Measurements from ENCODE around the gene ACRV1.
"Not testable (repeated sequence)": the region's sequence is repeated elsewhere in the genome, so short reads cannot be mapped to it uniquely, and the experiment has no call there.

ACRV1 gene, protein sequence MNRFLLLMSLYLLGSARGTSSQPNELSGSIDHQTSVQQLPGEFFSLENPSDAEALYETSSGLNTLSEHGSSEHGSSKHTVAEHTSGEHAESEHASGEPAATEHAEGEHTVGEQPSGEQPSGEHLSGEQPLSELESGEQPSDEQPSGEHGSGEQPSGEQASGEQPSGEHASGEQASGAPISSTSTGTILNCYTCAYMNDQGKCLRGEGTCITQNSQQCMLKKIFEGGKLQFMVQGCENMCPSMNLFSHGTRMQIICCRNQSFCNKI

GRCh38 chr11:125680747-125681146, at the start of gene ACRV1:
ACRV1 (minus strand) TSS chr11:125680847; CDS start chr11:125680780, 67 bp downstream.
- no peak for DNase-seq

GRCh38 chr11:125728969-125729368, 48.3 kb upstream of the ACRV1 start:
- no peak for DNase-seq

DNA sequence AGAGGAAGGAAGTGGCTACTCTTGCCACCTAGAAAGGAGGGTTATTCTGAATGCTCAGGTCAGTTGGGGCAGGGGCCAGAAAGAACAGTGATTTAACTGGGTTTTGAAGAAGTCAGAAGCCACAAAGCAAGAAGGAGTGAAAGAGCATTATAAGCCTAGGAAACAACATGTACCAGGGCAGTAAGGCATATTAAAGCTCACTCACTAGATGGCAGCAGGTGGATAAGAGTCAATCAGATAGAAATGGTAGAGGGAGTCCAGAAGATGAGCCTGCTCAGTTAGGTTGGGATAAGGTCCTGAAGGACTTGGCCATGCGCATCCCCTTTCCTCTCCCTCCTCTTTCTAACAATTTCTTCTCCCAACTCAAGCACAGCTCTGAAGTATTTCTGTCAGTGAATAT, 43.5 kb upstream of the ACRV1 start:
- DNase-seq, result no peak

DNA sequence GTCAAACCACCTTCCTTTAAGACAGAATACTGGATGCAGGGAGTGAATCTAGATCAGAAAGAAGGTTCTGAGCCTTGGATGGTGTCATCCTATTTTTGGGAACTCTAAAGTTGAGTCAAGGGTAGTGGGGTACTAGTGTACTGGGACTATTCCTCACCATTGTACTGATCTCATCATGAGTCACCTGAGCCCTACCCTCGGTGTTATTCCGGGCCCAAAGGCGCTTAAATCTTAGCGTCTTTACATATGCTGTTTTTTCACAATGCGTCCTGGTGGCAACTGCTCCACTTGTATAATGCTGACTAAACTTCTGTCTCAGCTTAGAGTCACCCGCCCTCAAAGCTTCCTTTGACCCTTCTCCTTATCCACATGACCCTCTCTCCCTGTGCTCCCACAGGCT, 40.1 kb upstream of the ACRV1 start:
- DNase-seq, result no peak

GRCh38 chr11:125704686-125705085, 24.0 kb upstream of the ACRV1 start:
- not testable (repeated sequence) for DNase-seq

DNA sequence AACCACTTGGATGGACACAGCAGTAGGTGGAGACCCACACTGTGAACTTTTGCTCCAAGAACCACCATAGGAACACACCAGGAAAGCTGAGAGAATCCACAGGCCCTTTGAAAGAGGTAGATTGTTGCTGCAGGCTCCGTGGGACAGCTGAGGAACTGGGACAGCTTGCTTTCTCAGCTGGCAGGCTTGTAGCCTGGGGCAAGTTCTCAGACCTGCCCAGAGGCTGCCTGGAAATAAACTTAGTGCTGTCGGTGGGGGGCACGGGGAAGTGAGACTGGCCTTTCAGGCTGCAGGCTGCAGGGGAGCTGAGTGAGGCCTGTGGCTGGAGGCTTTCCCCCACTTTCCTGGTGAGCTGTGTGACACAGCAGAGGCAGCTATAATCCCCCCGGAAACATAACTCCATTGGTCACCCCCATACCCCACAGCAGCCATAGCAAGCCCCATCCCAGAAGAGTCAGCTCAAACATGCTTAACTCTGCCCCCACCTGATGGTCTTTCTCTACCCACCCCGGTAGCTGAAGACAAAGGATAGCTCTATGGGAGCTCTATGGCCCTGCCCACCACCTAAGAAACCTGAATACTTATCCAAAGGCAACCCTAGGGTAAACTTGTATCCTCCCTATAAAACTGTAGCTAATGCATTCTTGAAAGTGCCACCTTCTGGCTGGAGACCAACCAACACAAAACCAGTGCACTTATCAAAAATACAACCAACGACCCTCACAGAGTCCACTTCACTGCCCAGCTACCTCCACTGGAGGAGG, 21.4 kb upstream of the ACRV1 start:
- DNase-seq, result no peak

- DNase-seq, result no peak
Measured at GRCh38 chr11:125701018-125701610, 20.5 kb upstream of the ACRV1 start.

- DNase-seq, result no peak
Measured at GRCh38 chr11:125694951-125695350, 14.3 kb upstream of the ACRV1 start.

DNA sequence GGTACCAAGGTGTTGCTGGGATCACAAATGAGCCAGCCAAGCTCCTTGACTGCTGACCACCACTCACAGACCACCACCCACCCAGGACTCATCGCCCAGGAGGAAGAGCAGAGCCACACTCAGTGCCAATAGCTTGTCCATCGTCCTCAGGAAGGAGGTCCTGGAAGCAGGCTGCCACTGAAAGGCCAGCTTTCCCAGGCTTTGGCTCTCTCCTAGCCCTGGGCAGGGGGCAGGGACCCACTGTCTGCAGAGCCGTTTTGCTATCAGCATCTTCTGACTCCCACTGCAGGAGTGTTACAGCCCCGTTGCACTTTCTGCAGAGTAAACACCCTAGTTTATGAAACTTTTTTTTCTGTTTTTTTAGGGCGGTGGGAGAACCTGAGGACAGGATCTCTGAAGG, 12.2 kb upstream of the ACRV1 start:
- DNase-seq, result no peak

DNA sequence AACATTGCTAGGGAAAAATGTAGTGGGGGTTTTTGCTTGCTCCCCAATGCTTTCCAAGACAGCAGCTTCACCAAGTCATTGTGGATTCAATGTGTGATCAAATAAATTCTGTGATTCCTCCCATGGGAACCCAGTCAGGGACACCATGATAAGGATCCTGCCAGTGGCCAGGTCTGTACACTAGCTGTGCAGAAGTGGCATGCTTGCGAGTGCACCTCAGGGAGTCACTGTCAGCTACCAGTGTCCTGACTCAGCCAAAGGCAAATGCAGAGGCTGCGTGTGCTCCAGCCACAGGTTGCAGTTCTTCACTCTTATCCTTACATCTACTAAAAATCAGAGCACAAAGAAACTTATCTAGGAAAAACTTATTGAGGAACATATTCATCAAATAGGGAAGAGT, 9.4 kb upstream of the ACRV1 start:
- DNase-seq, result no peak

GRCh38 chr11:125689274-125689859, 8.7 kb upstream of the ACRV1 start:
- DNase-seq, result no peak

- no peak for DNase-seq
Measured at GRCh38 chr11:125688632-125689031, 8.0 kb upstream of the ACRV1 start.

- no peak for DNase-seq
Measured at GRCh38 chr11:125688066-125688465, 7.4 kb upstream of the ACRV1 start.

GRCh38 chr11:125685228-125685627, 4.6 kb upstream of the ACRV1 start:
- no peak for DNase-seq

- DNase-seq, result no peak
Measured at GRCh38 chr11:125679837-125680236, 810 bp downstream of the ACRV1 start.

DNA sequence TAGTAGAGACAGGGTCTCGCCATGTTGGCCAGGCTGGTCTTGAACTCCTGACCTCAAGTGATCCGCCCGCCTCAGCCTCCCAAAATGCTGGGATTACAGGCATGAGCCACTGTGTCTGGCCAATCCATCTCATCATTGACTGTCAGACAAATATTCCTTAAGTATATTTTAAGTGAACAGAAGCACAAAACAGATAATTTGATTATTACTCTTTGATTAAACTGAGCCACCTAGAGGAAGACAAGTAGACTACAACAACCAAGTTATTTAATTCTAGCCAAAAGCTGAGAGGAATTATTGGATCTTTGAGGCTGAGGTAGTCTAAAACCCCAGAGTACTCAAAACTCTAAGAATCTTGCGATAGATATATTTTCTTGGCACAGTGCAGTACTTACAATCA, 1.2 kb downstream of the ACRV1 start:
- no peak for DNase-seq

DNA sequence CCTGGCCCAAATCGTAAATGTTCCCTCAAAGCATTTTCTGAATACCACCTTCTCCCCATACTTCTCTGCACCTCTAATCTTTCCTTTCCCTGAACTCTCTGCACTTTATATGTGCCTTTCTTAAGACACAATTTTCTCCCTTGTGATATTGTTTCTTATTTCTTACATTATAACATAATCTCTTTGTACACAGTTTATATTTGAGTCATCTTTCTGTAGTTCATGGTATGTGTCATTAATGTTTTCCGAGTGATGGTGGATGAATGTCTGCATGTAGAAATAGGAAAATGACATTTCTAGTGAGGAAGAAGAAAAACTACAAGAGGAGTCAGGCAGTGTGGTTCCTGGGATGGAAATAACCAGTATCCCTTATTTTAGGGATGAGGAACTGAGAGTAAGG, 5.5 kb downstream of the ACRV1 start:
- DNase-seq, result no peak

GRCh38 chr11:125674210-125674609, 6.4 kb downstream of the ACRV1 start:
- DNase-seq, result no peak

DNA sequence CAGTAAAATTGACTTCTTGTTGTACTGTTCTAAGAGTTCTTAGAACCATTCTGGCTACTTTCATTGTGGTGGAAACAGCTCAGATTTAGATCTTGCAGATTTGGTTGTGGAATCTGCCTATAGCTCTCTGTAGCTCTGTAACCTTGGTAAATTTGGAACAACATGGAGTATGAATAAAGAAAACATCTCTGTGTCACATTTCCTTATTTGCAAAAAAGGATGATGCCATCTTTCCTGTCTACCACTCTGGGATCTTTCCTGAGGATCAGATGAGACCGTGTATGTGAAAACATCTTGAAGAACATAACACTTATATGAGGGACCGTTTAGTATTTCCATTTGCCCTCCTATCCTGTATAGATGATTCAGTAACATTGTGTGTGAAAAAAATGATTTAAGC, 9.1 kb downstream of the ACRV1 start:
- no peak for DNase-seq

GRCh38 chr11:125670172-125670571, 10.5 kb downstream of the ACRV1 start:
- no peak for DNase-seq

- DNase-seq, result no peak
Measured at GRCh38 chr11:125667151-125667550, 13.5 kb downstream of the ACRV1 start.

- no peak for DNase-seq
Measured at GRCh38 chr11:125663910-125664309, 16.7 kb downstream of the ACRV1 start.

GRCh38 chr11:125662689-125663088, 18.0 kb downstream of the ACRV1 start:
- DNase-seq, result no peak
